HepG2 (cell line): ENCODE measurements around the gene ACVR1B. TPM values are rescaled to one million over a fixed set of nuclear protein-coding genes. Genes with fewer than 3 reads are reported as not detected.

Source experiments
- ATAC-seq: fragments of 200-7000 bp; cut with Tn5 transposase; 3 replicates; pipeline ENCODE4 v1.9.1; 2020; ENCODE audit warnings: mild to moderate bottlenecking, moderate library complexity
- BruUV-seq: library from RNA; stranded (reverse); fragments of 400-500 nt; replicated peaks from 2 replicates; lab custom pipeline; 2021; lab: Mats Ljungman, UMichigan
- CTCF ChIA-PET: fragments of 300-600 bp; formaldehyde crosslinking; extraction: SDS; loops from one replicate; lab custom pipeline; 2021; ENCODE audit warnings: low total read pairs, inconsistent platforms, low intra/inter-chr PET ratio; lab: Yijun Ruan, JAX
- POLR2A ChIA-PET: fragments of 350-600 bp; sonication (Branson Sonifier 250); formaldehyde crosslinking; loops from one replicate; lab custom pipeline; 2020; ENCODE audit warnings: antibody characterized with exemption, inconsistent platforms; lab: Yijun Ruan, JAX
- DNase-seq: peaks from one replicate; pipeline ENCODE4 v3.0.0-alpha.2; 2015; ENCODE audit warnings: low spot score
- FAIRE-seq: peaks from 3 replicates; lab custom pipeline; 2011; peaks lifted over from hg19 to GRCh38; lab: Jason Lieb, UNC
- H2AFZ ChIP-seq: one replicate; pipeline ENCODE4 v1.6.1; 2011; ENCODE audit warnings: low read length, inconsistent platforms
- H3K27ac ChIP-seq: fragments of 300-600 bp; 3 replicates; pipeline ENCODE4 v1.8.0; 2011; ENCODE audit warnings: mixed run types, mild to moderate bottlenecking, mixed read lengths, low read length, inconsistent platforms; ENCODE audit not compliant: insufficient read depth; ENCODE audit errors: extremely low read length
- H3K27me3 ChIP-seq, 2 experiments: fragments of 200-600 bp in 1 of 2; 2 replicates in 1 of 2; 3 replicates in 1 of 2; pipeline versions ENCODE4 v1.6.0 to v1.8.0; 2011; ENCODE audit warnings: low read length in 2 of 2, mild to moderate bottlenecking in 2 of 2, moderate library complexity in 2 of 2, inconsistent platforms in 1 of 2; ENCODE audit not compliant: insufficient read depth in 2 of 2, control insufficient read depth in 1 of 2
- H3K36me3 ChIP-seq, 2 experiments: fragments of 200-600 bp in 1 of 2; replicated peaks in 1 of 2; 2 replicates in 1 of 2; 3 replicates in 1 of 2; pipeline versions ENCODE4 v1.5.1 to v1.8.0; 2011; ENCODE audit warnings: low read length in 2 of 2, inconsistent platforms in 1 of 2; ENCODE audit not compliant: insufficient read depth in 2 of 2, control insufficient read depth in 1 of 2
- H3K4me1 ChIP-seq: 2 replicates; pipeline ENCODE4 v1.5.1; 2012; ENCODE audit warnings: low read length, inconsistent platforms; ENCODE audit not compliant: insufficient read depth
- H3K4me2 ChIP-seq: 2 replicates; pipeline ENCODE4 v1.6.0; 2011; ENCODE audit warnings: low read depth, low read length, inconsistent platforms
- H3K4me3 ChIP-seq, 3 experiments: fragments of 200-600 bp in 1 of 3; sonication (generic), shearing (Covaris generic) in 1 of 3; replicated peaks in 1 of 3; 2 replicates each; pipeline ENCODE4 v1.5.1; 2011 to 2016; ENCODE audit warnings: low read length in 3 of 3, inconsistent platforms in 2 of 3, low read depth in 2 of 3, mild to moderate bottlenecking in 2 of 3, control low read depth in 1 of 3, mixed read lengths in 1 of 3; ENCODE audit not compliant: insufficient read depth in 1 of 3
- H3K79me2 ChIP-seq: one replicate; pipeline ENCODE4 v1.6.1; 2011; ENCODE audit warnings: low read length, inconsistent platforms; ENCODE audit not compliant: insufficient read depth
- H3K9ac ChIP-seq: 2 replicates; pipeline ENCODE4 v1.6.0; 2011; ENCODE audit warnings: mild to moderate bottlenecking, low read depth, low read length, inconsistent platforms; ENCODE audit not compliant: insufficient read depth
- H3K9me3 ChIP-seq: 2 replicates; pipeline ENCODE4 v1.5.1; 2012; ENCODE audit warnings: mild to moderate bottlenecking, low read length
- H4K20me1 ChIP-seq: 2 replicates; pipeline ENCODE4 v1.6.0; 2011; ENCODE audit warnings: inconsistent platforms, mild to moderate bottlenecking, low read length, moderate library complexity; ENCODE audit not compliant: insufficient read depth
- GABPA ChIP-seq, 2 experiments: IDR thresholded peaks; 2 replicates each; pipeline ENCODE4 v1.6.1; 2011 to 2016; ENCODE audit warnings: low read depth in 2 of 2, low read length in 1 of 2, missing biosample characterization in 1 of 2, missing genetic modification characterization in 1 of 2
- KDM6A ChIP-seq: IDR thresholded peaks from 2 replicates; pipeline ENCODE4 v1.6.1; 2016; ENCODE audit warnings: low read depth
- MBD4 ChIP-seq: IDR thresholded peaks from 2 replicates; pipeline ENCODE4 v1.6.1; 2012; ENCODE audit warnings: low read length, inconsistent platforms, borderline replicate concordance
- MYNN ChIP-seq: sonication (generic); formaldehyde crosslinking; IDR thresholded peaks from 2 replicates; pipeline ENCODE4 v1.4.0; 2020; ENCODE audit warnings: mild to moderate bottlenecking, low read depth, missing genetic modification reagents
- TERF1 ChIP-seq: sonication (generic); formaldehyde crosslinking; IDR thresholded peaks from 2 replicates; pipeline ENCODE4 v1.8.0; 2022; ENCODE audit warnings: mild to moderate bottlenecking, missing genetic modification reagents, moderate library complexity
- ZFP36 ChIP-seq: fragments of 150-350 bp; IDR thresholded peaks from 2 replicates; pipeline ENCODE4 v1.6.1; 2018; ENCODE audit warnings: borderline replicate concordance, low read length, low read depth; ENCODE audit not compliant: partially characterized antibody
- ZNF160 ChIP-seq: sonication (generic); formaldehyde crosslinking; IDR thresholded peaks from 2 replicates; pipeline ENCODE4 v1.8.0; 2022; ENCODE audit warnings: mild to moderate bottlenecking, inconsistent platforms, missing genetic modification reagents
- ZNF883 ChIP-seq: sonication (generic); formaldehyde crosslinking; IDR thresholded peaks from 2 replicates; pipeline ENCODE4 v1.5.1; 2020; ENCODE audit warnings: mild to moderate bottlenecking, missing genetic modification reagents; ENCODE audit errors: not compliant biosample characterization
- ZSCAN25 ChIP-seq: sonication (generic); formaldehyde crosslinking; IDR thresholded peaks from 2 replicates; pipeline ENCODE4 v1.8.0; 2022; ENCODE audit warnings: mild to moderate bottlenecking, missing genetic modification reagents
- WGBS: methylation state at CpG from one replicate; pipeline ENCODE4 v1.1.6; 2017; ENCODE audit warnings: low lambda C conversion rate; 5-methylcytosine and 5-hydroxymethylcytosine counted together
- in situ Hi-C: cut with HindIII; loops from 2 replicates; pipeline ENCODE4 v1.10.0; 2017; ENCODE audit warnings: low pct_unique_long_range_greater_than_20kb; ENCODE audit not compliant: extremely low pct_ligation_motif_present
- intact Hi-C: fragments of 100-400 bp; cut with micrococcal nuclease; formaldehyde crosslinking; loops from one replicate; pipeline ENCODE4 v1.10.0; 2022; ENCODE audit not compliant: unreplicated experiment
- polyA plus RNA-seq, 8 experiments: library from polyadenylated mRNA; depleted of rRNA in 3 of 8; stranded (reverse) in 7 of 8; unstranded in 1 of 8; fragments of >200 nt; fragmentation: Illumina TruSeq in 4 of 8; extraction: Trizol in 4 of 8; gene quantifications; 2 replicates each; pipeline versions ENCODE4 v1.2.1 to v1.2.3, GENCODE V29; 2011 to 2016; ENCODE audit warnings: low read depth in 4 of 8, missing spikeins in 1 of 8, mixed read lengths in 1 of 8; ENCODE audit not compliant: insufficient read depth in 1 of 8
- total RNA-seq, 5 experiments: library from RNA; depleted of rRNA; stranded (reverse); fragments of >200 nt; fragmentation: Illumina TruSeq; extraction: Trizol; gene quantifications; 2 replicates each; pipeline ENCODE4 v1.2.3, GENCODE V29; 2016; ENCODE audit warnings: low read depth in 1 of 5
- TF ChIP-seq, protein P1 (sequence below): IDR thresholded peaks from 2 replicates; pipeline ENCODE4 v1.6.1; 2016; ENCODE audit warnings: low read depth, borderline replicate concordance

The ACVR1B gene
- total and polyA plus RNA-seq, 2 of the 13 experiments (the other 11 are each of a cell fraction or from before 2014, with no cell fraction given), result 8.9 to 12.1 TPM

DNA sequence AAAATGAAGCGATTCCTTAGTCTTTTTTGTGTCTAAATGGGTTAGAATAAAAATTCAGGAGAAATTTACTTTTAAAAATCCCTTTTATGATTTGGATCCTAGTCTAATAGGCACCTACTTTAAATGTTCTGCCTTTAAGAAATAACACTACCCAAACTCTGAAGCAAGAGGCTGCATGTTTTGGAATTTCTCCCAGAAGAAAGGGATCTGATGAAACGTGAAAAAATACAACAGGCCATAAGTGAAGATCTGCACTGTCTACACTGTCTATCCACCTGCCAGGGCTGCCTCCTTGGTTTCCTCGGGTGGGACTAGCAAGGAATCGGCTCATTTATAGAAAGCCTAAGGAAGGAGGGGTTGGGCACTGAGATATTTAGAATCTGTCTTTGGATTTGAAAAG is 22.1 kb downstream of the ACVR1B start:
- no peak overlapping the region for H3K9ac ChIP-seq
- no peak overlapping the region for H2AFZ ChIP-seq
- ChIA-PET POLR2A (no interaction called here), CTCF (no interaction called here)
- H3K4me2 ChIP-seq, result 0 out of 2 replicates have a peak overlapping the region, but pooled peaks have one; percentile 70
- ATAC-seq, result no peak
- no TSS peak for BruUV-seq
- H3K27ac ChIP-seq, result peak overlapping the region; percentile 63
- in situ Hi-C loops (no loop called here), intact Hi-C loops (no loop called here)
- peaks cover 77% of the 10 kb centered on the region for H3K4me1 ChIP-seq
- H4K20me1 ChIP-seq, result no peaks in the 10 kb centered on the region
- TF ChIP-seq ZSCAN25 (no peak), MYNN (CRISPR knock-in tag) (no peak), GABPA (IDR thresholded peaks at IDR 0.05; ENCODE audit: low read depth, low read length) (no peak), GABPA (CRISPR knock-in tag; IDR thresholded peaks at IDR 0.05; ENCODE audit: low read depth) (no peak), ZNF160 (CRISPR knock-in tag) (no peak), ZFP36 (no peak), KDM6A (CRISPR knock-in tag) (no peak), MBD4 (no peak), ZNF883 (CRISPR knock-in tag) (no peak), TERF1 (no peak)
- TF ChIP-seq, protein P1, sequence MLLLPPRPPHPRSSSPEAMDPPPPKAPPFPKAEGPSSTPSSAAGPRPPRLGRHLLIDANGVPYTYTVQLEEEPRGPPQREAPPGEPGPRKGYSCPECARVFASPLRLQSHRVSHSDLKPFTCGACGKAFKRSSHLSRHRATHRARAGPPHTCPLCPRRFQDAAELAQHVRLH (CRISPR knock-in tag), result no peak
- FAIRE-seq, result no peak
- peaks cover 4 to 8% of the 10 kb centered on the region in 2 experiments; a peak in 3 of 5 replicates for H3K36me3 ChIP-seq
- WGBS, result 80% methylated on average over 4 of the region's 4 CpGs
- H3K4me3 ChIP-seq, result no peak overlapping the region
- peaks cover 58% of the 10 kb centered on the region for H3K79me2 ChIP-seq
- no peaks in the 10 kb centered on the region for H3K27me3 ChIP-seq
- no peak for DNase-seq
- H3K9me3 ChIP-seq, result no peaks in the 10 kb centered on the region
